Measurements from ENCODE around the gene MRPS7.
"Not testable (repeated sequence)": the region's sequence is repeated elsewhere in the genome, so short reads cannot be mapped to it uniquely, and the experiment has no call there.

MRPS7 gene

GRCh38 chr17:75239778-75240393 lies 21.8 kb upstream of the MRPS7 start:
- peaks cover 39% of the 10 kb centered on the region for H3K4me1 Mint-ChIP-seq (ENCODE audit: low read depth)
- no peak overlapping the region for H3K4me3 Mint-ChIP-seq
- peak overlapping the region; percentile 46 for H3K27ac Mint-ChIP-seq
- H3K27me3 Mint-ChIP-seq: no peaks in the 10 kb centered on the region
- peaks cover 4% of the 10 kb centered on the region for H3K36me3 Mint-ChIP-seq
- H3K9me3 Mint-ChIP-seq (ENCODE audit: low read depth): no peaks in the 10 kb centered on the region

- H3K4me1 Mint-ChIP-seq (ENCODE audit: low read depth): peaks cover 39% of the 10 kb centered on the region
- H3K4me3 Mint-ChIP-seq: no peak overlapping the region
- peak overlapping the region; percentile 72 for H3K27ac Mint-ChIP-seq
- H3K36me3 Mint-ChIP-seq: peaks cover 4% of the 10 kb centered on the region
- no peaks in the 10 kb centered on the region for H3K27me3 Mint-ChIP-seq
- H3K9me3 Mint-ChIP-seq (ENCODE audit: low read depth): no peaks in the 10 kb centered on the region
Measured at GRCh38 chr17:75240394-75241142, 21.1 kb upstream of the MRPS7 start.

GRCh38 chr17:75241143-75241430 lies 20.6 kb upstream of the MRPS7 start:
- Mint-ChIP-seq H3K36me3 (peaks cover 4% of the 10 kb centered on the region), H3K4me1 (ENCODE audit: low read depth) (peaks cover 39% of the 10 kb centered on the region), H3K27me3 (no peaks in the 10 kb centered on the region), H3K4me3 (no peak overlapping the region), H3K9me3 (ENCODE audit: low read depth) (no peaks in the 10 kb centered on the region), H3K27ac (no peak overlapping the region)

- peaks cover 39% of the 10 kb centered on the region for H3K4me1 Mint-ChIP-seq (ENCODE audit: low read depth)
- no peak overlapping the region for H3K4me3 Mint-ChIP-seq
- no peaks in the 10 kb centered on the region for H3K9me3 Mint-ChIP-seq (ENCODE audit: low read depth)
- H3K27ac Mint-ChIP-seq: no peak overlapping the region
- no peaks in the 10 kb centered on the region for H3K27me3 Mint-ChIP-seq
- peaks cover 4% of the 10 kb centered on the region for H3K36me3 Mint-ChIP-seq
Measured at GRCh38 chr17:75241502-75241901, 20.2 kb upstream of the MRPS7 start.

GRCh38 chr17:75241996-75242460 lies 19.7 kb upstream of the MRPS7 start:
- H3K27me3 Mint-ChIP-seq: no peaks in the 10 kb centered on the region
- H3K36me3 Mint-ChIP-seq: peaks cover 4% of the 10 kb centered on the region
- no peaks in the 10 kb centered on the region for H3K9me3 Mint-ChIP-seq (ENCODE audit: low read depth)
- peak overlapping the region; percentile 7 for H3K4me3 Mint-ChIP-seq
- peaks cover 43% of the 10 kb centered on the region for H3K4me1 Mint-ChIP-seq (ENCODE audit: low read depth)
- peak overlapping the region; percentile 84 for H3K27ac Mint-ChIP-seq

- Mint-ChIP-seq H3K9me3 (ENCODE audit: low read depth) (no peaks in the 10 kb centered on the region), H3K4me3 (peak overlapping the region; percentile 7), H3K27me3 (no peaks in the 10 kb centered on the region), H3K4me1 (ENCODE audit: low read depth) (peaks cover 45% of the 10 kb centered on the region), H3K27ac (peak overlapping the region; percentile 84), H3K36me3 (peaks cover 4% of the 10 kb centered on the region)
Measured at GRCh38 chr17:75242461-75243042, 19.1 kb upstream of the MRPS7 start.

GRCh38 chr17:75244133-75244866 lies 17.4 kb upstream of the MRPS7 start:
- Mint-ChIP-seq H3K36me3 (peaks cover 4% of the 10 kb centered on the region), H3K4me1 (ENCODE audit: low read depth) (peaks cover 49% of the 10 kb centered on the region), H3K4me3 (peak overlapping the region; percentile 30), H3K9me3 (ENCODE audit: low read depth) (no peaks in the 10 kb centered on the region), H3K27me3 (no peaks in the 10 kb centered on the region), H3K27ac (peak overlapping the region; percentile 83)

GRCh38 chr17:75245011-75245410 lies 16.7 kb upstream of the MRPS7 start:
- Mint-ChIP-seq H3K27ac (no peak overlapping the region), H3K36me3 (peaks cover 4% of the 10 kb centered on the region), H3K4me1 (ENCODE audit: low read depth) (peaks cover 56% of the 10 kb centered on the region), H3K4me3 (no peak overlapping the region), H3K27me3 (no peaks in the 10 kb centered on the region), H3K9me3 (ENCODE audit: low read depth) (no peaks in the 10 kb centered on the region)

GRCh38 chr17:75246404-75246803 lies 15.3 kb upstream of the MRPS7 start:
- H3K9me3 Mint-ChIP-seq (ENCODE audit: low read depth): no peaks in the 10 kb centered on the region
- H3K36me3 Mint-ChIP-seq: peaks cover 4% of the 10 kb centered on the region
- no peaks in the 10 kb centered on the region for H3K27me3 Mint-ChIP-seq
- H3K4me1 Mint-ChIP-seq (ENCODE audit: low read depth): peaks cover 62% of the 10 kb centered on the region
- H3K4me3 Mint-ChIP-seq: peak overlapping the region; percentile 6
- H3K27ac Mint-ChIP-seq: peak overlapping the region; percentile 66

GRCh38 chr17:75249564-75249963 lies 12.1 kb upstream of the MRPS7 start:
- no peaks in the 10 kb centered on the region for H3K9me3 Mint-ChIP-seq (ENCODE audit: low read depth)
- H3K27ac Mint-ChIP-seq: peak overlapping the region; percentile 96
- peaks cover 1% of the 10 kb centered on the region for H3K36me3 Mint-ChIP-seq
- peaks cover 62% of the 10 kb centered on the region for H3K4me1 Mint-ChIP-seq (ENCODE audit: low read depth)
- no peaks in the 10 kb centered on the region for H3K27me3 Mint-ChIP-seq
- peak overlapping the region; percentile 83 for H3K4me3 Mint-ChIP-seq

GRCh38 chr17:75250009-75250471 lies 11.6 kb upstream of the MRPS7 start:
- H3K27ac Mint-ChIP-seq: peak overlapping the region; percentile 96
- peak overlapping the region; percentile 83 for H3K4me3 Mint-ChIP-seq
- no peaks in the 10 kb centered on the region for H3K27me3 Mint-ChIP-seq
- H3K9me3 Mint-ChIP-seq (ENCODE audit: low read depth): no peaks in the 10 kb centered on the region
- peaks cover 63% of the 10 kb centered on the region for H3K4me1 Mint-ChIP-seq (ENCODE audit: low read depth)
- no peaks in the 10 kb centered on the region for H3K36me3 Mint-ChIP-seq

GRCh38 chr17:75252039-75252816 lies 9.5 kb upstream of the MRPS7 start:
- Mint-ChIP-seq H3K27me3 (no peaks in the 10 kb centered on the region), H3K4me1 (ENCODE audit: low read depth) (peaks cover 77% of the 10 kb centered on the region), H3K4me3 (no peak overlapping the region), H3K9me3 (ENCODE audit: low read depth) (no peaks in the 10 kb centered on the region), H3K36me3 (no peaks in the 10 kb centered on the region), H3K27ac (peak overlapping the region; percentile 85)

- not testable (repeated sequence) for H3K36me3 Mint-ChIP-seq; H3K9me3 Mint-ChIP-seq (ENCODE audit: low read depth); H3K27me3 Mint-ChIP-seq; H3K4me3 Mint-ChIP-seq
- Mint-ChIP-seq H3K27ac (peak overlapping the region; percentile 74), H3K4me1 (ENCODE audit: low read depth) (peaks cover 83% of the 10 kb centered on the region)
Measured at GRCh38 chr17:75255954-75256698, 5.6 kb upstream of the MRPS7 start.

- not testable (repeated sequence) for H3K9me3 Mint-ChIP-seq (ENCODE audit: low read depth); H3K27me3 Mint-ChIP-seq; H3K36me3 Mint-ChIP-seq
- peak overlapping the region; percentile 31 for H3K4me3 Mint-ChIP-seq
- H3K27ac Mint-ChIP-seq: peak overlapping the region; percentile 85
- peaks cover 76% of the 10 kb centered on the region for H3K4me1 Mint-ChIP-seq (ENCODE audit: low read depth)
Measured at GRCh38 chr17:75257228-75257627, 4.5 kb upstream of the MRPS7 start.
